HG02938 (cell line): ENCODE results near the gene SIK2.
"Not testable (repeated sequence)": the region's sequence is repeated elsewhere in the genome, so short reads cannot be mapped to it uniquely, and the experiment has no call there.

Source experiments
- ATAC-seq: cut with Tn5 transposase; IDR thresholded peaks from one replicate; pipeline ENCODE4 v1.9.1; 2021; ENCODE audit warnings: mild to moderate bottlenecking, moderate library complexity; ENCODE audit not compliant: unreplicated experiment

SIK2 gene

GRCh38 chr11:111655924-111656323, 53.7 kb downstream of the SIK2 start:
- ATAC-seq, result no peak

- not testable (repeated sequence) for ATAC-seq
Observed at GRCh38 chr11:111657905-111658304, 55.7 kb downstream of the SIK2 start.

- not testable (repeated sequence) for ATAC-seq
Observed at GRCh38 chr11:111658493-111658892, 56.2 kb downstream of the SIK2 start.

- ATAC-seq, result no peak
Observed at GRCh38 chr11:111659201-111660115, 57.2 kb downstream of the SIK2 start.

- no peak for ATAC-seq
Observed at GRCh38 chr11:111660822-111661221, 58.6 kb downstream of the SIK2 start.

- no peak for ATAC-seq
Observed at GRCh38 chr11:111663820-111664219, 61.6 kb downstream of the SIK2 start.

- ATAC-seq, result no peak
Observed at GRCh38 chr11:111665777-111666176, 63.5 kb downstream of the SIK2 start.

GRCh38 chr11:111668980-111669379, 66.7 kb downstream of the SIK2 start:
- no peak for ATAC-seq

GRCh38 chr11:111671383-111671782, 69.1 kb downstream of the SIK2 start:
- no peak for ATAC-seq

- ATAC-seq, result no peak
Observed at GRCh38 chr11:111672949-111673348, 70.7 kb downstream of the SIK2 start.

- no peak for ATAC-seq
Observed at GRCh38 chr11:111674941-111675340, 72.7 kb downstream of the SIK2 start.

GRCh38 chr11:111675891-111676290, 73.6 kb downstream of the SIK2 start:
- no peak for ATAC-seq

GRCh38 chr11:111676878-111677585, 74.8 kb downstream of the SIK2 start:
- no peak for ATAC-seq

- ATAC-seq, result no peak
Observed at GRCh38 chr11:111680486-111681175, 78.4 kb downstream of the SIK2 start.

- no peak for ATAC-seq
Observed at GRCh38 chr11:111683806-111684205, 81.6 kb downstream of the SIK2 start.

GRCh38 chr11:111684251-111684650, 82.0 kb downstream of the SIK2 start:
- no peak for ATAC-seq

GRCh38 chr11:111688013-111688412, 85.8 kb downstream of the SIK2 start:
- ATAC-seq, result no peak

- no peak for ATAC-seq
Observed at GRCh38 chr11:111691176-111691575, 88.9 kb downstream of the SIK2 start.

- no peak for ATAC-seq
Observed at GRCh38 chr11:111691741-111692140, 89.5 kb downstream of the SIK2 start.

- ATAC-seq, result no peak
Observed at GRCh38 chr11:111693224-111693937, 91.1 kb downstream of the SIK2 start.

GRCh38 chr11:111694851-111695250, 92.6 kb downstream of the SIK2 start:
- ATAC-seq, result no peak
